Activated gamma-delta T cell treated with Interleukin-2 at 50 U/mL for 16 hours (primary cell): Measurements from ENCODE around the gene PLIN4.
A peak's percentile ranks its signal among the peaks of the same experiment; 100 is the strongest.
"Not testable (repeated sequence)": the region's sequence is repeated elsewhere in the genome, so short reads cannot be mapped to it uniquely, and the experiment has no call there.

Source experiments
- DNase-seq: peaks from one replicate; pipeline ENCODE4 v3.0.0-alpha.2; 2020

The PLIN4 gene

GRCh38 chr19:4543842-4544647, 25.8 kb upstream of the PLIN4 start:
- no peak for DNase-seq

- no peak for DNase-seq
Measured at GRCh38 chr19:4542896-4543841, 24.9 kb upstream of the PLIN4 start.

- not testable (repeated sequence) for DNase-seq
Measured at GRCh38 chr19:4541806-4542145, 23.5 kb upstream of the PLIN4 start.

GRCh38 chr19:4541114-4541805, 23.0 kb upstream of the PLIN4 start:
- DNase-seq: no peak

- DNase-seq: no peak
Measured at GRCh38 chr19:4539693-4540581, 21.7 kb upstream of the PLIN4 start, which contains the start of gene LRG1. LRG1 (minus strand) TSS chr19:4540036; CDS start chr19:4540013, 23 bp downstream.

- DNase-seq: no peak
Measured at GRCh38 chr19:4539169-4539692, 20.9 kb upstream of the PLIN4 start.

- DNase-seq: no peak
Measured at GRCh38 chr19:4538601-4538954, 20.3 kb upstream of the PLIN4 start.

GRCh38 chr19:4537953-4538600, 19.8 kb upstream of the PLIN4 start:
- no peak for DNase-seq

- no peak for DNase-seq
Measured at GRCh38 chr19:4536798-4537197, 18.5 kb upstream of the PLIN4 start.

- peak; percentile 22 for DNase-seq
Measured at GRCh38 chr19:4534836-4535658, 16.8 kb upstream of the PLIN4 start, which contains the start of gene PLIN5. PLIN5 (minus strand) TSS chr19:4535224; CDS start chr19:4534074, 1,150 bp downstream.

- no peak for DNase-seq
Measured at GRCh38 chr19:4533835-4534424, 15.6 kb upstream of the PLIN4 start.

- no peak for DNase-seq
Measured at GRCh38 chr19:4533334-4533733, 15.0 kb upstream of the PLIN4 start.

GRCh38 chr19:4531562-4532165, 13.4 kb upstream of the PLIN4 start:
- DNase-seq: no peak

- DNase-seq: no peak
Measured at GRCh38 chr19:4529924-4530522, 11.7 kb upstream of the PLIN4 start.

GRCh38 chr19:4528843-4529242, 10.6 kb upstream of the PLIN4 start:
- no peak for DNase-seq

- DNase-seq: not testable (repeated sequence)
Measured at GRCh38 chr19:4527377-4527776, 9.1 kb upstream of the PLIN4 start.

GRCh38 chr19:4525563-4526002, 7.3 kb upstream of the PLIN4 start:
- no peak for DNase-seq

- DNase-seq: peak; percentile 61
Measured at GRCh38 chr19:4524808-4525562, 6.7 kb upstream of the PLIN4 start.
